Epithelial cell of proximal tubule (primary cell): ENCODE results near the gene CCDC88B. TPM values are rescaled to one million over a fixed set of nuclear protein-coding genes. Genes with fewer than 3 reads are reported as not detected.

Experiments
- DNase-seq: peaks from one replicate; pipeline ENCODE4 v3.0.0-alpha.2; 2011; ENCODE audit warnings: low read depth
- H3K4me3 ChIP-seq: 2 replicates; pipeline ENCODE4 v1.5.1; 2011; ENCODE audit warnings: low read depth, mild to moderate bottlenecking, low read length
- CTCF ChIP-seq: conservative IDR thresholded peaks from 2 replicates; pipeline ENCODE4 v1.5.1; 2012; ENCODE audit warnings: low read depth, mild to moderate bottlenecking, low read length
- total RNA-seq: library from RNA; depleted of rRNA; stranded (reverse); fragments of >200 nt; gene quantifications from 2 replicates; pipeline ENCODE4 v1.2.3, GENCODE V29; 2015

The CCDC88B gene
- total RNA-seq, 1 donor from 2014 or later = 4.8 TPM

GRCh38 chr11:64376071-64376470, 36.1 kb downstream of the CCDC88B start:
- no peak overlapping the region for H3K4me3 ChIP-seq
- no peak for TF ChIP-seq CTCF
- DNase-seq = no peak

GRCh38 chr11:64378335-64378880, 38.4 kb downstream of the CCDC88B start:
- H3K4me3 ChIP-seq = no peak overlapping the region
- no peak for DNase-seq
- no peak for TF ChIP-seq CTCF

GRCh38 chr11:64379160-64379559, 39.2 kb downstream of the CCDC88B start:
- no peak for TF ChIP-seq CTCF
- no peak overlapping the region for H3K4me3 ChIP-seq
- DNase-seq = no peak

GRCh38 chr11:64379817-64380709, 40.1 kb downstream of the CCDC88B start:
- DNase-seq = no peak
- no peak overlapping the region for H3K4me3 ChIP-seq
- TF ChIP-seq CTCF = no peak

GRCh38 chr11:64381350-64381749, 41.3 kb downstream of the CCDC88B start:
- H3K4me3 ChIP-seq = no peak overlapping the region
- no peak for DNase-seq
- TF ChIP-seq CTCF = no peak

GRCh38 chr11:64382047-64382446, 42.0 kb downstream of the CCDC88B start:
- no peak for DNase-seq
- TF ChIP-seq CTCF = no peak

GRCh38 chr11:64382586-64382985, 42.6 kb downstream of the CCDC88B start:
- TF ChIP-seq CTCF = no peak
- no peak for DNase-seq
- no peak overlapping the region for H3K4me3 ChIP-seq

More at GRCh38 chr11:64382047-64382446, 42.0 kb downstream of the CCDC88B start:
- no peak overlapping the region for H3K4me3 ChIP-seq
